ENCODE results near the gene PRX. TPM values are rescaled to one million over a fixed set of nuclear protein-coding genes. Genes with fewer than 3 reads are reported as not detected.

The PRX gene
- total and polyA plus RNA-seq, 2 of the 13 experiments (the other 11 are each of a cell fraction or from before 2014, with no cell fraction given) = 0.66 TPM

- TF ChIP-seq DR1 (CRISPR knock-in tag; IDR thresholded peaks at IDR 0.05) (peak; percentile 34; the same call in 1 of the 2 replicates), POLR2A (IDR thresholded peaks at IDR 0.05; ENCODE audit: insufficient read depth in 1 of 2, low read depth in 2 of 2, low read length in 2 of 2) (peak; percentile 20 to 23; a peak in 2 of 4 replicates), ELF1 (CRISPR knock-in tag; IDR thresholded peaks at IDR 0.05) (no peak), NR0B2 (CRISPR knock-in tag; IDR thresholded peaks at IDR 0.05) (0 out of 2 replicates have a peak, but pooled peaks have one; percentile 24), ZBTB25 (CRISPR knock-in tag; IDR thresholded peaks at IDR 0.05) (no peak), NCOA2 (CRISPR knock-in tag; IDR thresholded peaks at IDR 0.05) (0 out of 2 replicates have a peak, but pooled peaks have one; percentile 2), ZNF326 (CRISPR knock-in tag; IDR thresholded peaks at IDR 0.05; ENCODE audit: borderline replicate concordance) (no peak), ZNF629 (CRISPR knock-in tag; conservative IDR thresholded peaks at IDR 0.05) (0 out of 2 replicates have a peak, but pooled peaks have one; percentile 26), ZNF737 (CRISPR knock-in tag; IDR thresholded peaks at IDR 0.05; ENCODE audit: borderline replicate concordance) (no peak), ZFX (CRISPR knock-in tag; IDR thresholded peaks at IDR 0.05; ENCODE audit: low read depth) (0 out of 2 replicates have a peak, but pooled peaks have one; percentile 30), ZNF558 (CRISPR knock-in tag; IDR thresholded peaks at IDR 0.05; ENCODE audit: borderline replicate concordance) (0 out of 2 replicates have a peak, but pooled peaks have one; percentile 10), HIVEP1 (CRISPR knock-in tag; IDR thresholded peaks at IDR 0.05) (0 out of 2 replicates have a peak, but pooled peaks have one; percentile 16)
Observed at GRCh38 chr19:40442328-40443130, 29.4 kb upstream of the PRX start (continued).

Measured in HepG2 (cell line).